Esophagus squamous epithelium (tissue), 5 donors: ENCODE results near the gene RNASEH1. TPM values are rescaled to one million over a fixed set of nuclear protein-coding genes. Genes with fewer than 3 reads are reported as not detected.

Experiments used
- DNase-seq: peaks from one replicate; lab custom pipeline; 2025; lab: John Stamatoyannopoulos, UW
- H3K27ac ChIP-seq, 4 donors: fragments of 200-600 bp; sonication (generic); one replicate each; pipeline ENCODE4 v1.5.1; 2016 to 2019; ENCODE audit warnings: mild to moderate bottlenecking in 1 of 4
- H3K27me3 ChIP-seq, 4 donors: fragments of 200-600 bp; sonication (generic); 1 replicate in 3 of 4; 2 replicates in 1 of 4; pipeline versions ENCODE4 v1.5.1 to v1.6.0; 2017 to 2021; ENCODE audit warnings: antibody characterized with exemption in 1 of 4
- H3K36me3 ChIP-seq, 3 donors: fragments of 200-600 bp; sonication (generic); one replicate each; pipeline ENCODE4 v1.5.1; 2016 to 2019
- H3K4me1 ChIP-seq, 3 donors: fragments of 200-600 bp; sonication (generic); one replicate each; pipeline ENCODE4 v1.5.1; 2017 to 2019
- H3K4me3 ChIP-seq, 4 donors: fragments of 200-600 bp; sonication (generic); 1 replicate in 3 of 4; 2 replicates in 1 of 4; pipeline ENCODE4 v1.5.1; 2016 to 2019; ENCODE audit warnings: mild to moderate bottlenecking in 2 of 4, moderate library complexity in 1 of 4
- H3K9me3 ChIP-seq, 3 donors: fragments of 200-600 bp; sonication (generic); one replicate each; pipeline ENCODE4 v1.5.1; 2016 to 2019
- CTCF ChIP-seq, 6 experiments: fragments of 450-650 bp in 4 of 6; fragments of 200-600 bp in 2 of 6; sonication (generic) in 2 of 6; IDR thresholded peaks; one replicate each; pipeline ENCODE4 v1.5.1; 2016 to 2019; ENCODE audit warnings: antibody characterized with exemption in 6 of 6, mild to moderate bottlenecking in 4 of 6, moderate library complexity in 4 of 6
- POLR2A ChIP-seq, 4 donors: fragments of 450-650 bp; IDR thresholded peaks; one replicate each; pipeline ENCODE4 v1.6.1; 2017; ENCODE audit warnings: antibody characterized with exemption in 4 of 4, mild to moderate bottlenecking in 4 of 4, moderate library complexity in 3 of 4
- WGBS, 2 donors: methylation state at CpG; one replicate each; pipeline ENCODE4 v1.1.5; 2018; 5-methylcytosine and 5-hydroxymethylcytosine counted together
- intact Hi-C: fragments of 100-400 bp; cut with DNase I; formaldehyde crosslinking; loops from one replicate; pipeline ENCODE4 v1.15.0; 2022
- total RNA-seq, 4 donors: library from RNA; depleted of rRNA; stranded (reverse); fragments of >200 nt; gene quantifications; one replicate each; pipeline ENCODE4 v1.1.0, GENCODE V29; 2016
- donor health status: DM: yes; HTN: yes; CAD: no.

Gene RNASEH1
- total RNA-seq, 4 donors from 2014 or later, result 12.1 to 21.2 (median 19.0) TPM

- no peak for TF ChIP-seq CTCF (IDR thresholded peaks at IDR 0.05)
- TF ChIP-seq POLR2A (IDR thresholded peaks at IDR 0.05), result no peak
- no peak overlapping the region for H3K27ac ChIP-seq
- WGBS, 2 donors, result 80 to 83% methylated on average over 3 of the region's 4 CpGs
- H3K4me3 ChIP-seq, result no peak overlapping the region
- H3K27me3 ChIP-seq, result no peaks in the 10 kb centered on the region
- H3K36me3 ChIP-seq, result peaks cover 3 to 92% (median 10%) of the 10 kb centered on the region in 3 donors
- no peaks in the 10 kb centered on the region for H3K4me1 ChIP-seq
- intact Hi-C loops, result no loop called here
- no peak for DNase-seq
- peaks cover 0 to 4% (median 0%) of the 10 kb centered on the region in 3 donors for H3K9me3 ChIP-seq
Measured at GRCh38 chr2:3505771-3506170, 52.4 kb downstream of the RNASEH1 start.

GRCh38 chr2:3504741-3505140, 53.4 kb downstream of the RNASEH1 start:
- DNase-seq, result no peak
- intact Hi-C loops, result no loop called here
- Histone ChIP-seq H3K36me3 (peaks cover 3 to 92% (median 17%) of the 10 kb centered on the region in 3 donors), H3K9me3 (peaks cover 0 to 4% (median 0%) of the 10 kb centered on the region in 3 donors), H3K4me3 (no peak overlapping the region), H3K27ac (no peak overlapping the region), H3K4me1 (no peaks in the 10 kb centered on the region), H3K27me3 (no peaks in the 10 kb centered on the region)
- 93 to 97% methylated on average over 5 of the region's 5 CpGs for WGBS, 2 donors
- TF ChIP-seq CTCF (IDR thresholded peaks at IDR 0.05) (no peak), POLR2A (IDR thresholded peaks at IDR 0.05) (no peak)

- Histone ChIP-seq H3K36me3 (peaks cover 3 to 92% (median 17%) of the 10 kb centered on the region in 3 donors), H3K27me3 (no peaks in the 10 kb centered on the region), H3K27ac (no peak overlapping the region), H3K9me3 (peaks cover 0 to 1% (median 0%) of the 10 kb centered on the region in 3 donors), H3K4me1 (no peaks in the 10 kb centered on the region), H3K4me3 (no peak overlapping the region)
- intact Hi-C loops, result no loop called here
- no peak for DNase-seq
- WGBS, 2 donors, result 87 to 90% methylated on average over 10 to 11 of the region's 13 CpGs
- TF ChIP-seq POLR2A (IDR thresholded peaks at IDR 0.05), result no peak
- no peak for TF ChIP-seq CTCF (IDR thresholded peaks at IDR 0.05)
Measured at GRCh38 chr2:3503483-3503882, 54.6 kb downstream of the RNASEH1 start.

- H3K9me3 ChIP-seq, result no peaks in the 10 kb centered on the region
- no peaks in the 10 kb centered on the region for H3K4me1 ChIP-seq
- H3K27me3 ChIP-seq, result no peaks in the 10 kb centered on the region
- intact Hi-C loops, result no loop called here
- H3K4me3 ChIP-seq, result no peak overlapping the region
- 92 to 95% methylated on average over 14 of the region's 14 CpGs for WGBS, 2 donors
- DNase-seq, result no peak
- H3K36me3 ChIP-seq, result peaks cover 3 to 92% (median 17%) of the 10 kb centered on the region in 3 donors
- H3K27ac ChIP-seq, result no peak overlapping the region
- TF ChIP-seq CTCF (IDR thresholded peaks at IDR 0.05), result no peak
- no peak for TF ChIP-seq POLR2A (IDR thresholded peaks at IDR 0.05)
Measured at GRCh38 chr2:3503046-3503445, 55.1 kb downstream of the RNASEH1 start.

- DNase-seq, result no peak
- no peak overlapping the region for H3K4me3 ChIP-seq
- no peaks in the 10 kb centered on the region for H3K27me3 ChIP-seq
- H3K36me3 ChIP-seq, result peaks cover 13 to 97% (median 21%) of the 10 kb centered on the region in 3 donors
- TF ChIP-seq POLR2A (IDR thresholded peaks at IDR 0.05) (no peak), CTCF (IDR thresholded peaks at IDR 0.05) (no peak)
- no peak overlapping the region for H3K27ac ChIP-seq
- intact Hi-C loops, result no loop called here
- 89 to 92% methylated on average over 14 to 17 of the region's 34 CpGs for WGBS, 2 donors
- no peaks in the 10 kb centered on the region for H3K4me1 ChIP-seq
- no peaks in the 10 kb centered on the region for H3K9me3 ChIP-seq
Measured at GRCh38 chr2:3500326-3500899, 57.7 kb downstream of the RNASEH1 start.
